DND-41 (cell line): ENCODE measurements around the gene ANXA8L1.

Experiments used
- CTCF ChIP-seq: IDR thresholded peaks from 2 replicates; pipeline ENCODE4 v1.5.1; 2012; ENCODE audit warnings: borderline replicate concordance, low read length, moderate library complexity, mild to moderate bottlenecking; ENCODE audit not compliant: poor library complexity, severe bottlenecking; ENCODE audit errors: extremely low read depth
- EZH2 ChIP-seq: IDR thresholded peaks from 3 replicates; pipeline ENCODE4 v1.6.1; 2012; ENCODE audit warnings: borderline replicate concordance, low read depth, mild to moderate bottlenecking, moderate library complexity, low read length, inconsistent platforms; ENCODE audit not compliant: severe bottlenecking

- TF ChIP-seq CTCF (no peak), EZH2 (no peak)
Observed at GRCh38 chr10:46329690-46330016, 45.9 kb upstream of the ANXA8L1 start.
